K562 (cell line): Measurements from ENCODE around the gene CLIP1. TPM values are rescaled to one million over a fixed set of nuclear protein-coding genes. Genes with fewer than 3 reads are reported as not detected.

Experiments
- BDP1 ChIP-seq: IDR thresholded peaks from 3 replicates; pipeline ENCODE4 v1.6.1; 2011; ENCODE audit not compliant: insufficient read length, insufficient read depth
- CHAMP1 ChIP-seq: fragments of 450-650 bp; IDR thresholded peaks from 2 replicates; pipeline ENCODE4 v1.6.1; 2016; ENCODE audit warnings: mild to moderate bottlenecking
- DACH1 ChIP-seq: fragments of 450-650 bp; IDR thresholded peaks from 2 replicates; pipeline ENCODE4 v1.6.1; 2018; ENCODE audit not compliant: partially characterized antibody
- EGR1 ChIP-seq: fragments of 450-650 bp; conservative IDR thresholded peaks from 2 replicates; pipeline ENCODE4 v1.6.1; 2017; ENCODE audit warnings: mild to moderate bottlenecking
- ELF4 ChIP-seq: fragments of 450-650 bp; formaldehyde crosslinking; IDR thresholded peaks from 2 replicates; pipeline ENCODE4 v1.4.0; 2022; ENCODE audit warnings: missing genetic modification characterization
- HOXB6 ChIP-seq: fragments of 250-450 bp; sonication (Bioruptor Pico); IDR thresholded peaks from 2 replicates; pipeline ENCODE4 v1.5.1; 2022; ENCODE audit warnings: mild to moderate bottlenecking, borderline replicate concordance
- PRDM10 ChIP-seq: fragments of 450-650 bp; IDR thresholded peaks from 2 replicates; pipeline ENCODE4 v1.6.1; 2018; ENCODE audit not compliant: partially characterized antibody
- SIN3A ChIP-seq, 2 experiments: fragments of 150-350 bp in 1 of 2; IDR thresholded peaks; 2 replicates each; pipeline ENCODE4 v1.6.1; 2011 to 2016; ENCODE audit warnings: borderline replicate concordance in 2 of 2, low read depth in 2 of 2, low read length in 2 of 2, mild to moderate bottlenecking in 2 of 2, moderate library complexity in 2 of 2; ENCODE audit not compliant: control insufficient read depth in 1 of 2
- ZBTB49 ChIP-seq: sonication (generic); formaldehyde crosslinking; IDR thresholded peaks from 2 replicates; pipeline ENCODE4 v1.8.0; 2022; ENCODE audit warnings: missing genetic modification reagents, mild to moderate bottlenecking, borderline replicate concordance
- ZBTB8A ChIP-seq: fragments of 450-650 bp; IDR thresholded peaks from 2 replicates; pipeline ENCODE4 v1.6.1; 2018; ENCODE audit warnings: mild to moderate bottlenecking, moderate library complexity; ENCODE audit not compliant: partially characterized antibody
- ZNF444 ChIP-seq: fragments of 250-450 bp; sonication (Bioruptor Pico); IDR thresholded peaks from 2 replicates; pipeline ENCODE4 v1.4.0; 2020; ENCODE audit warnings: mild to moderate bottlenecking, moderate library complexity
- polyA plus RNA-seq, 8 experiments: library from polyadenylated mRNA; depleted of rRNA in 4 of 8; stranded (reverse) in 5 of 8; unstranded in 3 of 8; fragments of >200 nt; fragmentation: Nextera tagmentation in 2 of 8; fragmentation: Illumina TruSeq in 1 of 8; extraction: Ambion mirVana in 2 of 8; extraction: Trizol in 1 of 8; gene quantifications; 2 replicates each; pipeline versions ENCODE4 v1.2.1 to v1.2.3, GENCODE V29; 2011 to 2014; ENCODE audit warnings: inconsistent platforms in 1 of 8, missing spikeins in 1 of 8
- total RNA-seq, 7 experiments: library from RNA; depleted of rRNA in 6 of 7; stranded (reverse); fragments of >200 nt in 6 of 7; fragmentation: Illumina TruSeq in 2 of 7; extraction: Trizol in 2 of 7; gene quantifications; 2 replicates each; pipeline versions ENCODE4 v1.2.1 to v1.2.3, GENCODE V29; 2011 to 2021; ENCODE audit warnings: low replicate concordance in 1 of 7

CLIP1 gene
- total and polyA plus RNA-seq, 9 of the 15 experiments (the other 6 are each of a cell fraction or from before 2014, with no cell fraction given): 5.8 to 33.9 (median 27.6) TPM

GRCh38 chr12:122406701-122407164 is 15.7 kb downstream of the CLIP1 start (continued):
- TF ChIP-seq PRDM10 (no peak), ZNF444 (CRISPR knock-in tag) (no peak), ELF4 (CRISPR knock-in tag) (no peak), BDP1 (no peak), ZBTB49 (CRISPR knock-in tag) (no peak), CHAMP1 (no peak), DACH1 (no peak), SIN3A (IDR thresholded peaks at IDR 0.05; ENCODE audit: borderline replicate concordance in 2 of 2, control insufficient read depth in 1 of 2, low read depth in 2 of 2, low read length in 2 of 2) (no peak), HOXB6 (CRISPR knock-in tag) (no peak), EGR1 (no peak), ZBTB8A (no peak)
